Lower leg skin (tissue), 3 donors: Measurements from ENCODE around the gene HMG20B.

Experiments used
- POLR2A ChIP-seq, 2 donors: fragments of 450-650 bp; IDR thresholded peaks; one replicate each; pipeline ENCODE4 v1.6.1; 2016 to 2017; ENCODE audit warnings: antibody characterized with exemption in 2 of 2, mild to moderate bottlenecking in 1 of 2, moderate library complexity in 1 of 2
- TF ChIP-seq, protein P1 (sequence below), 3 donors: fragments of 450-650 bp; IDR thresholded peaks; one replicate each; pipeline ENCODE4 v1.5.1; 2016; ENCODE audit warnings: antibody characterized with exemption in 3 of 3, mild to moderate bottlenecking in 3 of 3, moderate library complexity in 2 of 3

DNA sequence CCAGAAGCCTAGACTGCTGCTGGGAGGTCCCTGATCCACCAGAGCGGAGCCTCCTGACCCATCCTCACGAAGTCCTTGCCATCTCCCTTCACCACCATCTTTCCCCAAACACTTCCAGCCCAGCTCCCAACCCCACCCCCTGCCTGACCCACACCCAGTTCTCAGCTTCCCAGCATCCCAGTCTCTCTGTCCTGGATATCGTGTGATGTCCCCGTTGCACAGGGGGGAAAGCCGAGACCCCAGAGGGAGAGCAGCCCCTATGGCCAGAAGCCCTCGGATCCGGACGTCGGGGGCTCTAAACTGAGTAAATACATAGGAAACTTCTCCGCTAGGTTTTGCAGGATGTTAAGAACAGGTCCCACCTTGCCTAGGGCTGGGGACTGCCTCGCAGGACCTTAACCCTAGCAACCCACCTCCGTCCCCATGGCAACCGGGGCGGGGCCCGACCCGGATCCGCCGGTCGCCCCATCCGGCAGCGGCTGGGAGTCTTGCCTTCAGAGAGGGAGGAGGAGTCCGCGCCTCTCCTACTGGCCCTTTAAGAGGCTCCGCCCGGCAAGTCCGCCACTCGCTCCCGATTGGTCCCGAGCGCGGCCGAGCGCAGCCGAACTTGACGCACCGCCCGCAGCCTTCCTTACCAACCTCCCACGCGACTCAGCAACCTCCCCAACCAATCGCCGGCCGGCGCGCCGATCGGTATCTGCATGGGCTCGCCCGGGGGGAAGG, 451 bp upstream of the HMG20B start:
- TF ChIP-seq, protein P1, sequence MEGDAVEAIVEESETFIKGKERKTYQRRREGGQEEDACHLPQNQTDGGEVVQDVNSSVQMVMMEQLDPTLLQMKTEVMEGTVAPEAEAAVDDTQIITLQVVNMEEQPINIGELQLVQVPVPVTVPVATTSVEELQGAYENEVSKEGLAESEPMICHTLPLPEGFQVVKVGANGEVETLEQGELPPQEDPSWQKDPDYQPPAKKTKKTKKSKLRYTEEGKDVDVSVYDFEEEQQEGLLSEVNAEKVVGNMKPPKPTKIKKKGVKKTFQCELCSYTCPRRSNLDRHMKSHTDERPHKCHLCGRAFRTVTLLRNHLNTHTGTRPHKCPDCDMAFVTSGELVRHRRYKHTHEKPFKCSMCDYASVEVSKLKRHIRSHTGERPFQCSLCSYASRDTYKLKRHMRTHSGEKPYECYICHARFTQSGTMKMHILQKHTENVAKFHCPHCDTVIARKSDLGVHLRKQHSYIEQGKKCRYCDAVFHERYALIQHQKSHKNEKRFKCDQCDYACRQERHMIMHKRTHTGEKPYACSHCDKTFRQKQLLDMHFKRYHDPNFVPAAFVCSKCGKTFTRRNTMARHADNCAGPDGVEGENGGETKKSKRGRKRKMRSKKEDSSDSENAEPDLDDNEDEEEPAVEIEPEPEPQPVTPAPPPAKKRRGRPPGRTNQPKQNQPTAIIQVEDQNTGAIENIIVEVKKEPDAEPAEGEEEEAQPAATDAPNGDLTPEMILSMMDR (IDR thresholded peaks at IDR 0.05), result no peak
- no peak for TF ChIP-seq POLR2A (IDR thresholded peaks at IDR 0.05)
